Retinal pigment epithelial cell (primary cell): ENCODE measurements around the gene TRIOBP.

Experiments used
- DNase-seq: peaks from one replicate; pipeline ENCODE4 v3.0.0-alpha.2; 2010; ENCODE audit warnings: low read depth
- H3K4me3 ChIP-seq: 2 replicates; pipeline ENCODE4 v1.5.1; 2011; ENCODE audit warnings: mild to moderate bottlenecking, low read length, control low read depth, moderate library complexity
- CTCF ChIP-seq: conservative IDR thresholded peaks from 2 replicates; pipeline ENCODE4 v1.5.1; 2011; ENCODE audit warnings: low read depth, low read length, control low read depth, inconsistent platforms

TRIOBP gene

GRCh38 chr22:37661160-37661924, 35.5 kb upstream of the TRIOBP start:
- DNase-seq, result peak; percentile 32
- TF ChIP-seq CTCF, result peak; percentile 59
- no peak overlapping the region for H3K4me3 ChIP-seq

- TF ChIP-seq CTCF, result no peak
- H3K4me3 ChIP-seq, result no peak overlapping the region
- no peak for DNase-seq
These were observed 34.8 kb upstream of the TRIOBP start for GRCh38 chr22:37662039-37662438.

- TF ChIP-seq CTCF, result no peak
- H3K4me3 ChIP-seq, result no peak overlapping the region
These were observed 33.2 kb upstream of the TRIOBP start for GRCh38 chr22:37663521-37664140.

GRCh38 chr22:37664249-37665101, 32.4 kb upstream of the TRIOBP start:
- TF ChIP-seq CTCF, result no peak
- no peak for DNase-seq
- no peak overlapping the region for H3K4me3 ChIP-seq

More at GRCh38 chr22:37663521-37664140, 33.2 kb upstream of the TRIOBP start:
- DNase-seq, result no peak

GRCh38 chr22:37665487-37665886, 31.4 kb upstream of the TRIOBP start:
- TF ChIP-seq CTCF, result no peak
- no peak for DNase-seq
- no peak overlapping the region for H3K4me3 ChIP-seq

GRCh38 chr22:37669586-37669985, 27.3 kb upstream of the TRIOBP start:
- no peak for TF ChIP-seq CTCF
- DNase-seq, result no peak
- no peak overlapping the region for H3K4me3 ChIP-seq
